Activated CD4-positive, CD25-positive, alpha-beta regulatory T cell treated with anti-CD3 and anti-CD28 coated beads, Interleukin-2, amount 50 U/mL, for 24 hours (primary cell): ENCODE measurements around the gene TDRD10.

Experiments used
- ATAC-seq, 2 donors: fragments of 150-1000 bp; cut with Tn5 transposase; one replicate each; pipeline ENCODE4 v1.10.0; 2021; ENCODE audit warnings: mild to moderate bottlenecking in 1 of 2, moderate library complexity in 1 of 2

TDRD10 gene

GRCh38 chr1:154582885-154583284 lies 80.9 kb downstream of the TDRD10 start:
- no peak for ATAC-seq

- no peak for ATAC-seq
Observed at GRCh38 chr1:154583773-154584172, 81.8 kb downstream of the TDRD10 start.

- ATAC-seq: no peak
Observed at GRCh38 chr1:154584267-154584994, 82.4 kb downstream of the TDRD10 start.

GRCh38 chr1:154586231-154586630 lies 84.2 kb downstream of the TDRD10 start:
- ATAC-seq: no peak

GRCh38 chr1:154586641-154587040 lies 84.6 kb downstream of the TDRD10 start:
- no peak for ATAC-seq

GRCh38 chr1:154589780-154590179 lies 87.8 kb downstream of the TDRD10 start:
- no peak for ATAC-seq

GRCh38 chr1:154590756-154591155 lies 88.7 kb downstream of the TDRD10 start:
- no peak for ATAC-seq

GRCh38 chr1:154591206-154591605 lies 89.2 kb downstream of the TDRD10 start:
- ATAC-seq: no peak

GRCh38 chr1:154593390-154593789 lies 91.4 kb downstream of the TDRD10 start:
- no peak for ATAC-seq

- no peak for ATAC-seq
Observed at GRCh38 chr1:154594811-154595210, 92.8 kb downstream of the TDRD10 start.

GRCh38 chr1:154595621-154596020 lies 93.6 kb downstream of the TDRD10 start:
- peak; percentile 70 to 74 for ATAC-seq
